Activated T-helper 2 cell treated with anti-CD3 and anti-CD28 coated beads, Interferon-gamma antibody, Interleukin-2, Interleukin-4, amounts not matched to agents 10 μg/mL and 5 μg/mL and 100 μg/mL, durations not matched to agents 14 hours and 24 hours and 36 hours (primary cell): ENCODE data around the gene APOL6. TPM values are rescaled to one million over a fixed set of nuclear protein-coding genes. Genes with fewer than 3 reads are reported as not detected.
"Not testable (repeated sequence)": the region's sequence is repeated elsewhere in the genome, so short reads cannot be mapped to it uniquely, and the experiment has no call there.

Source experiments
- DNase-seq: peaks from one replicate; pipeline ENCODE4 v3.0.0; 2021; ENCODE audit warnings: low spot score
- H3K27ac Mint-ChIP-seq: one replicate; pipeline ENCODE4 v1.8.0; 2021; ENCODE audit warnings: mixed read lengths
- H3K27me3 Mint-ChIP-seq: one replicate; pipeline ENCODE4 v1.8.0; 2021; ENCODE audit warnings: low read depth, mixed read lengths
- H3K36me3 Mint-ChIP-seq: one replicate; pipeline ENCODE4 v1.8.0; 2021; ENCODE audit warnings: low read depth, mixed read lengths
- H3K4me1 Mint-ChIP-seq: one replicate; pipeline ENCODE4 v1.8.0; 2021; ENCODE audit warnings: low read depth, mixed read lengths
- H3K4me3 Mint-ChIP-seq: one replicate; pipeline ENCODE4 v1.8.0; 2021; ENCODE audit warnings: low read depth, mild to moderate bottlenecking, moderate library complexity, mixed read lengths
- H3K9me3 Mint-ChIP-seq: one replicate; pipeline ENCODE4 v1.8.0; 2021; ENCODE audit warnings: mixed read lengths
- intact Hi-C: fragments of 100-400 bp; cut with micrococcal nuclease; formaldehyde crosslinking; loops from one replicate; pipeline ENCODE4 v1.15.1; 2023
- total RNA-seq: library from RNA; stranded (reverse); gene quantifications from 2 replicates; pipeline ENCODE4 v1.2.3, GENCODE V29; 2022

The APOL6 gene
- total RNA-seq, 1 donor from 2014 or later = 21.9 TPM

DNA sequence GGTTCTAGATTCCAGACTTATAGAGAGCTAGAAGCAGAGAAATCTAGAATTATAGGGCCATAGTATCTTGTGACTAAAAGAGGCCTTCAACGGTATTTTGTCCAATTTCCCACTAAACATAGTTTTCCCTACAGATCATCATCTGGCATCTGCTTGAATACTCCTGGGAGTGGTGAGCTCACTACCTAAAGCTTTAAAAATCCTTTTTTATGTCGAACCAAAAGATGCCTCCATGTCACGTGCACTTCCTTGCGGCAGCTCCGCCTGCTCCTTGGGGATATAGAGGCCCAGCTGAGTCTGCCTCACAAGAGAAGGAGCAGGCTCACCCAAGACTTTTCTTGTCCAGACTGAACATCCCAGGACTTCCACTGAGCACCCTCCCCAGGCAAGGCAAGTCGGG lies 26.8 kb upstream of the APOL6 start:
- no peak for DNase-seq
- no peak overlapping the region for H3K4me3 Mint-ChIP-seq
- no peak overlapping the region for H3K27ac Mint-ChIP-seq
- H3K36me3 Mint-ChIP-seq = no peaks in the 10 kb centered on the region
- H3K27me3 Mint-ChIP-seq = peaks cover 15% of the 10 kb centered on the region
- peaks cover 6% of the 10 kb centered on the region for H3K4me1 Mint-ChIP-seq
- no peaks in the 10 kb centered on the region for H3K9me3 Mint-ChIP-seq
- intact Hi-C loops = no loop called here

DNA sequence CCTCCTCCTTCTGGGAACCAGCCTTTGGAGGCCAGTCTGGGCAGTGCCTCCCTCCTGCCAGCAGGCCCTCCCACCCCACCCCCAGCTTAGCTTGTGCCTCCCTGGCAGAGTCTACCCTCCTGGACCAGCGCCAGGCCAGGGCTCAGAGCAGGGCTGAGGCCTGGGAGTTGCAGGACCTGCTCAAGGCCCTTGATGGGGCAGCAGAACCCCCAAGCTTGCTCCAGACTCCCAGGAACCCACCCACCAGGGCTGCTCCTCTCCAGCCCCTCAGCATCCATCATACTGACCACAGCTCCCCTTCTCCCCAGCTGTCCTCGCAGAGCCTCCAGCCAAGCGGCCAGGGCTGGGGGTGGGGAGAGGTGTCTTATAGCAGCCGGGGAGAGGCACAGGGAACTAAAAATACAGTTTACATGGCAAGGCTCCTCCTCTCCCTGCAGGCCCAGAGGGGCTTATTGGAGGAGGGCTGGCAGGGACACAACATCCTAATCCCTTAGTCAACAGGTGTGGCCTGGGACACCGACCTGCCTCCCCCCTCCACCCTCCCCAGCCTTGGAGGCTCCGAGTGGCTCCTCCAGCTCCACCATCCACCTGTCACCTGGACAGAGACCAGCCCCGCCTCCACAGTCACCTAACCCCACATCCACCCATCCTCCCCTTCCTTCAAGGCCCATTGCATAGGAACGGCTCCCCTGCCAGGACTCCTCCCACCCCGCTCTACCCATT lies 25.9 kb upstream of the APOL6 start:
- H3K9me3 Mint-ChIP-seq = no peaks in the 10 kb centered on the region

DNA sequence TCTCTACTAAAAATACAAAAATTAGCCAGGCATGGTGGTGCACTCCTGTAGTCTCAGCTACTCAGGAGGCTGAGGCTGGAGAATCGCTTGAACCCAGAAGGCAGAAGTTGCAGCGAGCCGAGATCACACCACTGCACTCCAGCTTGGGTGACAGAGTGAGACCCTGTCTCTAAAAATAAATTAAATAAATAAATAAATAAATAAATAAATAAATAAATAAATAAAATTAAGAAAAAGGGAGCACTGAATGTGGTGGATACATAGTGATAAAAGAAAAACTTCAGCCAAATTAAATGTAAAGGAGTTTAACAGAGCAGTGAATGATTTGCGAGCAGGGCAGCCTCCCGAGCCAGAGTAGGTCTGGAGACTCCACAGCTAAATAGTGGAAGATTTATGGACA lies 24.4 kb upstream of the APOL6 start:
- peaks cover 11% of the 10 kb centered on the region for H3K4me1 Mint-ChIP-seq
- H3K4me3 Mint-ChIP-seq, H3K27ac Mint-ChIP-seq, DNase-seq, H3K36me3 Mint-ChIP-seq, H3K9me3 Mint-ChIP-seq: not testable (repeated sequence)
- intact Hi-C loops = loop anchor here (1.0 to 2.0 kb wide), 2 partner anchors 193 to 274 kb away; no protein-coding TSS in a partner anchor
- peaks cover 14% of the 10 kb centered on the region for H3K27me3 Mint-ChIP-seq

More for the DNA sequence above, 25.9 kb upstream of the APOL6 start:
- Mint-ChIP-seq H3K4me3 (no peak overlapping the region), H3K36me3 (no peaks in the 10 kb centered on the region), H3K4me1 (peaks cover 4% of the 10 kb centered on the region), H3K27me3 (peaks cover 14% of the 10 kb centered on the region), H3K27ac (no peak overlapping the region)
- no peak for DNase-seq
- intact Hi-C loops = loop anchor here (2.0 kb wide), 1 partner anchor 192 kb away; no protein-coding TSS in a partner anchor

DNA sequence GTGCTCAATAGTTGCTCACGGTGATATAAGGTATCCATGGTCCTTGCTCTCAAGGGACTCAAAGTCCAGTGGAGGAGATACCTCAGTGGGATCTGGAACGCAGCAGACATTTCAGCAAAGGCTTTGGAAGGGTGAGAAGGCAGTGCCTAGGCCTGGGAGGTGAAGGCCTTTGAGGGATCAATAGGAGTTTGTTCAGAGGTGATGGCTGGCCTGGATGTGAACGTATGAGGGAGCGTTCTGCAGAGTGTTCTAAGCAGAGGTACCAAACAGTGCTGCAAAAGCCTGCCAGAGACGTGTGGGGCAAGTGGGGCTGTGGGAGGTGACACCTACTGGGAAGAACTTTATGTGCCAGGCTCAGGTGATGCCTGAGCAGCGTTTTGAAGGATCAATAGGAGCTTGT lies 23.7 kb upstream of the APOL6 start:
- Mint-ChIP-seq H3K27ac (no peak overlapping the region), H3K27me3 (peaks cover 13% of the 10 kb centered on the region), H3K36me3 (peaks cover 3% of the 10 kb centered on the region), H3K4me1 (peaks cover 14% of the 10 kb centered on the region), H3K9me3 (peaks cover 4% of the 10 kb centered on the region), H3K4me3 (no peak overlapping the region)
- DNase-seq = no peak
- intact Hi-C loops = no loop called here

DNA sequence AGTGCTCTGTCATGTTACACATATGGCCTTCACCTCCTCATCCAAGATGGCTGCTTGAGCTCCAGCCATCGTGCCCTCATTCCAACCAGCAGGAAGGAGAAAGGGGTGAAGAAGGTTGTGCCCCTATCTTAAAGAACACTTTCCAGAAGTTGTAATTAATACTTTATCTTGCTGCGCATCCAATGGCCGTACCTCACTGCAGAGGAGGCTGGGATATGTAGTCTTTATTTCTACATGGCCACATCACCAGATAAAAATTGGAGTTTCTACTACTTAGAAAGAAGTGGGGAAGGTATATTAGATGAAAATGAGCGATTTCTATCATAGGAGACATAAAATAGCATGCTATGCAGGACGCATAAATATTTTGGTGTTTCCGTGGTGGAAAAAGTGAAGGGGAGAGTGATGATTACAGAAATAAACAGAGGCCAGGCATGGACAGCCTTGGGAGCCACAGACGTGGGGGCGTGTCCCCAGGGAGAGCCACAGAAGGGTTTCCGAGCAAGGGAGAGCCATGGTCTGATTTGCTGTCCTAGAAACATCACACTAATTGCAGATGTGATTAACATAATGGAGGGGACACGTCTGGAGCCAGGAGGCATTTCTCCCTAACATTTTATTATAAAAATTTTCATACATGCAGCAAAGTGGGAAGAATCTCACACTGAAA lies 22.3 kb upstream of the APOL6 start:
- Mint-ChIP-seq H3K27me3 (peaks cover 13% of the 10 kb centered on the region), H3K4me1 (peaks cover 23% of the 10 kb centered on the region), H3K9me3 (peaks cover 4% of the 10 kb centered on the region), H3K36me3 (peaks cover 3% of the 10 kb centered on the region), H3K27ac (no peak overlapping the region), H3K4me3 (no peak overlapping the region)
- no peak for DNase-seq
- intact Hi-C loops = loop anchor here (5.0 kb wide), 2 partner anchors 71 to 441 kb away; no protein-coding TSS in a partner anchor

DNA sequence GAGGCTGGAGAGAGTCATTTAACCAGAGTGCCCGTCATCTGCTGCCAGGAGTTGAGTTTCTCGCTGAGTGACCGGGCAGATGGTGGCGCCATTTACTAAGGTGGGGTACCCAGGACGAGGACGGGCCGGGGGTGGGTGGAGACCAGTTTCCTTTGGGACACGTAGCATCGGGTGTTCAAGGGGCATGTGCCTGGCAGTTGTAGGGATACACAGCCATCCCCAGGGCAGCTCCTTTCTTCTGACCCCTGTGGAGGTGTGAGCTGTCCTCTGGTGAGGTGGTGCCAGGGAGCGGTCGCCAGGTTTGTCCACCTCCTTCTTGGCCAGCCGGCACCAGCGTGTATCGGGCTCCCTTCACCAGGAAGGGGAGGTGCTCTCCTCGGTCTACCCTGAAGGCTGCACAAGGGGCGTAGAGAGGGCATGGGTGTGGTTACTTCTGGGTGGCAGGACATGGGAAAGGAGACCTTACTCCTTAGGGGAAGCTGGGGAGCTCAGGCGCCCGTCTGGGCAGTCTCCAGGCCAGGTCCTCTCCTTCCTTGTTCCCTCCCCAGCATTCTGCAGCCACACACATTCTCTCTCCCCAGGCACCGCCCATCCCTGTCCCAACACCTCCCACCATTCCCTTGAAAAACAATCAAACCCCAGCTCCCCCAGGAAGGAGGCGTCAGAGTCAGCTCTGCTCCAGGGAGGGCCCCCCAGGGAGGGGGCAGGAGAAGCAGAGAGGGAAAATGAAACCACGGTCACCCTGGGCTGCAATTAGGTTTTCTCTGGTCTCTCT lies 20.8 kb upstream of the APOL6 start:
- H3K27me3 Mint-ChIP-seq = peaks cover 13% of the 10 kb centered on the region
- peak overlapping the region; percentile 69 for H3K4me3 Mint-ChIP-seq
- peaks cover 3% of the 10 kb centered on the region for H3K36me3 Mint-ChIP-seq
- H3K9me3 Mint-ChIP-seq = peaks cover 4% of the 10 kb centered on the region
- DNase-seq = no peak
- H3K27ac Mint-ChIP-seq = peak overlapping the region; percentile 24
- peaks cover 25% of the 10 kb centered on the region for H3K4me1 Mint-ChIP-seq
- intact Hi-C loops = loop anchor here (1.0 to 5.0 kb wide), 4 partner anchors 70 to 497 kb away; no protein-coding TSS in a partner anchor

DNA sequence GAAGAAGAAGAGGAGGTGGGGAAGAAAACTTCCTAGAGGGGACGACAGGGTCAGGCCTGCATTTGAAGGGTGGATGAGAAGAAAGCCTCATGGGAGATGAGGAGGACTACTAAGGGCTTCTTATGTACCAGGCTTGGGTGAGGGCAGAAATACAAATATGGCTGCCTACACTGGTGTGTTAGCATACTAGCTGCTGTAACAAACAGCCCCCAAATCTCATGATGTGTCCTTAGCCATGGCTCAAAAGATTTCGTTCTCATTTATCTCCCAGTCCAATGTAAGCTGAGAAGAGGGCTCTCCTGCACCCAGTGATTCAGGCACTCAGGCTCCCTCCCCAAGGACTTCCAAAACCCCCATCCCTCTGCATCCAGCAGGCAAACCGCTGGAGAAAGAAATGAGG lies 19.5 kb upstream of the APOL6 start:
- DNase-seq = no peak
- intact Hi-C loops = loop anchor here (5.0 kb wide), 2 partner anchors 69 to 439 kb away; no protein-coding TSS in a partner anchor
- Mint-ChIP-seq H3K27ac (no peak overlapping the region), H3K36me3 (peaks cover 3% of the 10 kb centered on the region), H3K9me3 (peaks cover 4% of the 10 kb centered on the region), H3K27me3 (peaks cover 13% of the 10 kb centered on the region), H3K4me3 (no peak overlapping the region), H3K4me1 (peaks cover 30% of the 10 kb centered on the region)

DNA sequence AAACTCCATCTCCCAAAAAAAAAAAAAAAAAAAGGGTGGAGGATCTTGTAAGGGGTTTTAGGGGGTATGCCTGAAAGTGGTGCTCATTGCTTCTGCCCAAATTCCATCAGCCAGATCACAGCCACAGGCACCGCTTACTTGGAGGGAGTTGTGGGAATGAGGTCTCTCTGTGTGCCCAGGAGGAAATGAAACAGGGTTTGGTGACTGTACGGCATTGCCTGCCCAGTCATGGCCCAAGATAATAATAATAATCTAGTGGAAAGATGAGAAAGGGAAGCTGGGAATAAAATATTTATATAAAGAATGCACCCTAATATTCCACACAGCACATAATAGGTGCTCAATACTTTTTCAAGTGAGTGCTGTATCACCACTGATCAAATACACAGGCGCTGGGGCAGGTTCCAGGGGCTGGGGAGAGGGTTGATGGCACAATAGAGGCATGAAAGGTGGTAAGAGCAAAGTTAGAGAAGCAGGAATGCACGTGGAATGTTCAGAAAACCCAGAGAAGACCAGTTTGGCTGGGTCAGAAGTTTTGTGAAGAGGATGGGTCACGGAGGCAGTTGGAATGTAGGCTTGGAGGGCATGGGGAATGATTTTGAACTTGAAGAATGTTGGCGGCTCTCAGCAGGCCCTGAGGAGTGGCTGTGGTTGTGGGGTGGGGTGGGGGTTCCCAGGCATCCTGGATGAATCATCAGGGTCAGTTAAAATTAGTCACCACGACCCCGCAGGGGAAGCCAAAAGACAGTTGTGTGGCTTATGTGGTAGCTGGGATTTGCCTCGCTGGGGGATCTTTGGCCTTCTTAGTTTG lies 18.6 kb upstream of the APOL6 start:
- intact Hi-C loops = loop anchor here (1.0 to 5.0 kb wide), 6 partner anchors 19 to 438 kb away; partner anchors contain the start of gene APOL6
- H3K27me3 Mint-ChIP-seq = peaks cover 10% of the 10 kb centered on the region
- no peak overlapping the region for H3K4me3 Mint-ChIP-seq
- peak overlapping the region; percentile 63 for H3K27ac Mint-ChIP-seq
- peaks cover 38% of the 10 kb centered on the region for H3K4me1 Mint-ChIP-seq
- peak; percentile 44 for DNase-seq
- H3K36me3 Mint-ChIP-seq = peaks cover 3% of the 10 kb centered on the region
- peaks cover 4% of the 10 kb centered on the region for H3K9me3 Mint-ChIP-seq

DNA sequence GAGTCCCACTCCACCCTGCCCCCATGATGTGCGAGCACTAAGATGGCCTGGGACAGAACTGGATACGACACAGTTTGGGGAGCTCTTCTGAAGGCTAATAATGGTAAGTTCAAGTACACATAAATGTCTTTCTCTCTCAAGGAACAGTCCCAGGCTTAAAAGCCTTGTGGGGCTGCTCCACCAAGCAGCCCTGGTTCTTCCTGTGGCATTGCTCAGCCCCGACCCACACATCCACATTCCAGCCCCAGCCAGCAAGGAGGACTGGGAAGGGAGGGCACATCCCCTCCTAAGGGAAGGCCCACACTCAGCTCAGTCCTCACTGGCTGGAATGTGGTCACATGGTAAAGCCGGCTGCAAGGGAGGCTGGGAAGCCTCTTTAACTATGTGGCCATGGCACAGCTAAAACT lies 17.9 kb upstream of the APOL6 start:
- intact Hi-C loops = loop anchor here (1.0 to 2.0 kb wide), 4 partner anchors 18 to 280 kb away; partner anchors contain the start of gene APOL6
- Mint-ChIP-seq H3K27me3 (peaks cover 6% of the 10 kb centered on the region), H3K4me1 (peaks cover 43% of the 10 kb centered on the region), H3K36me3 (peaks cover 3% of the 10 kb centered on the region), H3K27ac (peak overlapping the region; percentile 40), H3K4me3 (no peak overlapping the region), H3K9me3 (peaks cover 4% of the 10 kb centered on the region)
- no peak for DNase-seq

DNA sequence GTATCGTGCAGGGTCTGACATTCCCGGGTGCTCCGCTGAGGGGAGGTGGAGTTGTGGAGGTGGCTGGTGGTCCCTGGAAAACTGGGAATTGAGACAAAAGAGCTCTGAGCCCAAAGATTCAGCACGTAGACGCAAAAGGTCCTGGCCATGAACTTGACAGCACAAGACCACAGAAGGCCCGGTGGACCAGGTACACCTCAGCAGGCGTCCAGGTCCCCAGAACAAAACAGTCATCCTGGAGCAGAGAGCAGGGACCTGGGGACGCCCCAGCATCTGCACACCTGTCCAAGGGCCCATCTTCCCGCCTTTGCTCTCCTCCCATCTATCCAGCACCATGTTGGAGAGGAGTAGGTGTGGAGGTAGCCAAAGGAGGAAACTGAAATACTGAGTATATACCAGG lies 17.4 kb upstream of the APOL6 start:
- intact Hi-C loops = loop anchor here (1.0 to 2.0 kb wide), 4 partner anchors 18 to 280 kb away; partner anchors contain the start of gene APOL6
- Mint-ChIP-seq H3K27ac (peak overlapping the region; percentile 40), H3K27me3 (peaks cover 4% of the 10 kb centered on the region), H3K9me3 (peaks cover 4% of the 10 kb centered on the region), H3K36me3 (peaks cover 3% of the 10 kb centered on the region), H3K4me3 (no peak overlapping the region), H3K4me1 (peaks cover 43% of the 10 kb centered on the region)
- DNase-seq = no peak

DNA sequence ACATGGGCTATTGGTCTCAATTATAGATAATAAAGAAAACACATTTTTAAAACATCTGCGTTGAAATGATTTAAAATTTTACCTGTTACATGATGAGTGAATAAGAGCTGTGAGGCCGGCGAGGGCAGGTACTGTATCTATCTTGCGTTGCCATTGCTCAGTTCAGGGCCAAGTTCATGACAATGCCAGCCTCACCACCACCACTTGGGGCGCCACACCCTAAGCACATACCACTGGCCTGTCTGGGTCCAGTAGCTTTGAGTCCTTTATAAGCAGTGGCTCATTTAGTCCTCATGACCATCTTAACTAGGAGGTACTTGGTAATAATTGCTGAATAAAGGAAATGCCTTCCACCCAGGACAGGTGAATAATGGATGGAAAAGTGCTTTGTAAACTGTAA lies 16.6 kb upstream of the APOL6 start:
- H3K4me1 Mint-ChIP-seq = peaks cover 43% of the 10 kb centered on the region
- no peak for DNase-seq
- H3K9me3 Mint-ChIP-seq = peaks cover 4% of the 10 kb centered on the region
- no peak overlapping the region for H3K4me3 Mint-ChIP-seq
- no peak overlapping the region for H3K27ac Mint-ChIP-seq
- no peaks in the 10 kb centered on the region for H3K27me3 Mint-ChIP-seq
- intact Hi-C loops = loop anchor here (2.0 kb wide), 3 partner anchors 17 to 281 kb away; partner anchors contain the start of gene APOL6
- peaks cover 3% of the 10 kb centered on the region for H3K36me3 Mint-ChIP-seq

DNA sequence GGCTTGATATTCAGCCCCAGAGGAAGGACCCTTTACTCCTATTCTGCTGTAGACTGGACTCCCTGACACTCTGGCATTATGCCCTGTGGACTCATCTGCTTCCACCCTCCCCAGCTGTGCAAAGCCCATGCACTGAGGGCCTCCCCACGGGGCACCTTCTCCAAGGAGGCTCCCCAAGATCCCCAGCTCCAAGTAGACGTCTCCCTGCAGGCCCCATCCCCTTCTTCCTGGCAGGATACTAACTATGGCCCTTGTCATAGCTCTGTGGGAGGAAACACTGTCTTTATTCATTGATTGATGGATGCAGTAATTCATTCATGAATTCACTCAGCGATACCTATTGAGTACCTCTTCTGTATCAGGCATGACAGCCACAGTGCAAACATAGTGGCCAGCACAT lies 15.3 kb upstream of the APOL6 start:
- Mint-ChIP-seq H3K9me3 (peaks cover 4% of the 10 kb centered on the region), H3K36me3 (peaks cover 3% of the 10 kb centered on the region), H3K4me1 (peaks cover 35% of the 10 kb centered on the region), H3K27ac (no peak overlapping the region), H3K27me3 (no peaks in the 10 kb centered on the region), H3K4me3 (no peak overlapping the region)
- intact Hi-C loops = no loop called here
- no peak for DNase-seq
